NCI-H1092 (cell line): ENCODE results near the gene HHLA2.
"Not testable (repeated sequence)": the region's sequence is repeated elsewhere in the genome, so short reads cannot be mapped to it uniquely, and the experiment has no call there.

Experiments
- DNase-seq: peaks from one replicate; lab custom pipeline; 2025; lab: John Stamatoyannopoulos, UW

The HHLA2 gene, protein sequence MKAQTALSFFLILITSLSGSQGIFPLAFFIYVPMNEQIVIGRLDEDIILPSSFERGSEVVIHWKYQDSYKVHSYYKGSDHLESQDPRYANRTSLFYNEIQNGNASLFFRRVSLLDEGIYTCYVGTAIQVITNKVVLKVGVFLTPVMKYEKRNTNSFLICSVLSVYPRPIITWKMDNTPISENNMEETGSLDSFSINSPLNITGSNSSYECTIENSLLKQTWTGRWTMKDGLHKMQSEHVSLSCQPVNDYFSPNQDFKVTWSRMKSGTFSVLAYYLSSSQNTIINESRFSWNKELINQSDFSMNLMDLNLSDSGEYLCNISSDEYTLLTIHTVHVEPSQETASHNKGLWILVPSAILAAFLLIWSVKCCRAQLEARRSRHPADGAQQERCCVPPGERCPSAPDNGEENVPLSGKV

DNA sequence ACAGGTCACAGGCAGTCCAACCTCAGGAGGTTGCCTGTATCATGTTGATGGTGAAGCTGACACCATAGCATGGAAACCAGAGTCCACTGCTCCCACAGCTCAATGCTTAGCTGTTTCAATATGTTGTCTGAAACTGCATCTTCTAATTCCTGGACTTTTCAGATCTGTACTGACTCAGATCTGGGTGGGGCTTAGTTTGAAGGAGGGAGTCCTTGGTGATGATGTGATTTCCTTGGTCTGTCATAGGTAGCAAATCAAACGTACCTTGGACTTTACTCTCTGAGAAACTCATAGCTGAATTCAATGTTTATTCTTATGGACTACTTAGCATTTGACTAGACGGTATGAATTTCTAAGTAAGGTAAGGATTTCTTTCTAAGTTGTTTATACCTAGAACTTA is at the start of gene HHLA2:
TSS of gene HHLA2 (plus strand) at position 310 of the 400 bp plus-strand sequence. CDS start 55,266 bp downstream, outside the sequence.
- DNase-seq = no peak

DNA sequence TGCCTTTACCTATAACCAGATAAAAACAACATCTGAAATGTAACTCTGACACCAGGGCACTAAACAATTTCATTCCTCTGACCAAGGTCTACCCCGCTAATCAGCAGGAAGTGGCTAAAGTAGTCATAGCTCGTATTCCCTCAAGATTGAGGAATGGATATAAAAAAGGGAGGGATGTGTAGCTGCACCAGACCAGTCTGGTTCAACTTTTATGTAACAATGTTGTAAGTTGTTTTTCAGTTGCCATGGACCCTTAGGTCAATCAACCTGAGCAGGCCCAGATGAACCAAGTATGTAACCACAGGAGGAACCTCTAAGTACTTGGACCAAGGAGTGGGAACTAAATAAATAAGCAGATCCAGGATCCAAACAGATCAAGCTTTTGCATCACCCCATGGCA is 45.7 kb upstream of the HHLA2 start:
- no peak for DNase-seq

DNA sequence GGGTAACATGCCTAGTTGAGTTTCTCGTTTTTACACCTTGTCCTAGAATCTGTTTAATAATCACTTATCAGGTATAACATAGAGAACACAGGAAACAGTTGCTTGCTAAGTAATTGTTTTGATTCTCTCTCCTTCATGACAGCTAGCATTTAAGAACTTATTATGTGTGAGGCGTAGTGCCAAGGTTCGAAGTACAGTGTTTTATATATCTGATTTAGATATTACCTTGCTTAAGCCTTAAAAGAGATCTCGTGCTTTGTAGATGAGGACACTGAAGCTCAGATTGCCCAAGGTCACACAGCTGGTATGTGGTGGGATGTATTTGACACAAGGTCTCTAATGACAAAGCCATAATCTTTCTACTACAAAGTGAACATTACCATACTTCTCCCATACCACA is 45.1 kb upstream of the HHLA2 start:
- no peak for DNase-seq

DNA sequence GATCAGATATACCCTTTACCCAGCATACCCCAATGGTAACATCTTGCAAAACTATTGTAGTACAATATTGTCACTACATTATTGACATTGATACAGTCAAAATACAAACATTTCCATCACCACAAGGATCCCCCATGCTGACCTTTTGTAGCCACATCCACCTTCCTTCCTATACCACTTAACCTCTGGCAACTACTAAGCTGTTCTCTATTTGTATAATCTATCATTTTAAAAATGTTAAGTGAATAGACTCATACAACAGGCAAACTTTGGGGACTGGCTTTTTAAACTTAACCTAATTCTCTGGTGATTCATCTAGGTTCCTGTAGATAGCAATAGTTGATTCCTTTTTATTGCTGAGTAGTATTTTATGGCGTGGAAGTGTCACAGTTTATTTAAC is 44.5 kb upstream of the HHLA2 start:
- no peak for DNase-seq

DNA sequence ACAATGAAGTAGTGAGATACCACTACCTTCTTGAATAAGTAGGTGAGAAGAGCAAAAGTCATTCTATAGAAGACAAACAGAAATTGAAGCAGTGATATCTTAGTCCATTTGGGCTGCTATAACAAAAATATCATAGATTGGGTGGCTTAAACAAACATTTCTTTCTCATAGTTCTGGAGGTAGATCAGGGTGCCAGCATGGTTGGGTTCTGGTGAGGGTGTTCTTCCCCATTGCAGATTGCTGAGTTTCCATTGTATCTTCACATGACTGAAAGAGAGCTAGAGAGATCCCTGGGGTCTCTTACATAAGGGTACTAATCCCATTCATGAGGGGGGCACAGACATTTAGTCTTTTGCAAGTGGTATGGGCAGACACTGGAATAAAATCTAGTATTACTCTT is 41.2 kb upstream of the HHLA2 start:
- DNase-seq = no peak

DNA sequence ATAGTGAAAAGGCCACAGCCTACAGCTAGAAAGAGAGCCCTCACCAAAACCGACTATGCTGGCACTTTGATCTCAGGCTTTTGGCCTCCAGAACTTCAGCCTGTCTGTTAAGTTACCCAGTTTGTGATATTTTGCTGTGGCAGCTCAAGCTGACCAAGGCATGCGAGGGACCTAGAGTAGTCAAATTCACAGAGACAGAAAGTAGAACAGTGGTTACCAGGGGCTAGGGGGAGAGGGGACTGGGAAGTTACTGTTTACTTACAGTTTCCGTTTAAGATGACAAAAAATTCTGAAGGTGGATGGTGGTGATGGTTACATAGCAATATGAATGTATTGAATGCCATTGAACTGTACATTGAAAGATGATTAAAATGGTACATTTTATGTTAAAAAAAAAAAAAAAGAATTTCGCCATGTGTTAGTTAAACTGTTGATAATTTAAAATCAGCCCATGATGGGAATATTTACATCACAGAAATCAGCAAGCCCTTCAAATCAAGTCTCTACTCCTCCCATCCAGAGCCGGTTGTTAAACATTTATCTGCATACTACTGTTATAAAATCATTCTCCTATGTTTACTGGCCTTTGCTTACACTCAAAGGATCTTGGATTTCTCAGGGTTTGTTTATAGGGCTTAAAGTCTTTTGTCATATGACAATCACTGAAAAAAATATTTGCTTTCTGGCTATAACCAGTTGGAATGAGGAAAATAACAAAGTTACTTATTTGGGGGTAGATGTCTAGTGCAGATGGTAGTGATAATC is 31.6 kb upstream of the HHLA2 start:
- DNase-seq = not testable (repeated sequence)

DNA sequence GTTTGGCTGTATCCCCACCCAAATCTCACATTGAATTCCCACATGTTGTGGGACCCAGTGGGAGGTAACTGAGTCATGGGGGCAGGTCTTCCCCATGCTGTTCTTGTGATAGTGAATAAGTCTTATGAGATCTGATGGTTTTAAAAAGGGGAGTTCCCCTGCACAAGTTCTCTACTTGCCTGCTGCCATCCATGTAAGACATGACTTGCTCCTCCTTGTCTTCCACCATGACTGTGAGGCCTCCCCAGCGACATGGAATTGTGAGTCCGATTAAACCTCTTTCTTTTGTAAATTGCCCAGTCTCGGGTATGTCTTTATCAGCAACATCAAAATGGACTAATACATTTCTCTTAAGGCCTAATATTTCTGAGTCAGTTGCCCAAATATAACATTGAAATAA is 28.1 kb upstream of the HHLA2 start:
- not testable (repeated sequence) for DNase-seq

DNA sequence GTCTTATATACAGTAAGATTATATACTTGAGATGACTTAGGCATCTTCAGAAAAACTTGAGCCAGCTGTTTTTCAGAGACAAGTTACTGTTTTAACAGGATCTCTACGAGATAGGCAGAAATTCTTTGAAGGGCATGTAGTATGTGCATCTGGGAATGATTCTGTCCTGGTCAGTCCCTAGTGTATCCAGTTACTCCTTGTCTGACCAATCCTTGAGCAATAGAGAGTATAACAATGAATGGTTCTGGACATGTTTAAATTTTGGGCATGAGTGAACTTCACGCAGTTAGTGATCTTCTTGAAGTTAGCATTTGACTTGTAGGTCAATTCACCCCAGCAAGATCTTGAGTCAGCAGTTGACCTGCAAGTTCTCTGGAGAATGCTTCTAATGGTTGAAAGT is 24.7 kb upstream of the HHLA2 start:
- DNase-seq = no peak

DNA sequence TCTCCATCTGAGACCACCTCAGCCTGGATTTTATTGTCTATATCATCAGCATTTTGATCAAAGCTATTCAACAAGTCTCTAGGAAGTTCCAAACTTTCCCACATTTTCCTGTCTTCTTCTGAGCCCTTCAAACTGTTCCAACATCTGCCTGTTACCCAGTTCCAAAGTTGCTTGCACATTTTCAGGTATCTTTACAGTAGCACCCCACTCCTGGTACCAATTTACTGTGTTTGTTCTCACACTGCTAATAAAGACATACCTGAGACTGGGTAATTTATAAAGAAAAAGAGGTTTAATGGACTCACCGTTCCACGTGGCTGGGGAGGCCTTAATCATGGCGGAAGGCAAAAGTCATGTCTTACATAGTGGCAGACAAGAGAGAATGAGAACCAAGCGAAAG is 17.3 kb upstream of the HHLA2 start:
- not testable (repeated sequence) for DNase-seq

DNA sequence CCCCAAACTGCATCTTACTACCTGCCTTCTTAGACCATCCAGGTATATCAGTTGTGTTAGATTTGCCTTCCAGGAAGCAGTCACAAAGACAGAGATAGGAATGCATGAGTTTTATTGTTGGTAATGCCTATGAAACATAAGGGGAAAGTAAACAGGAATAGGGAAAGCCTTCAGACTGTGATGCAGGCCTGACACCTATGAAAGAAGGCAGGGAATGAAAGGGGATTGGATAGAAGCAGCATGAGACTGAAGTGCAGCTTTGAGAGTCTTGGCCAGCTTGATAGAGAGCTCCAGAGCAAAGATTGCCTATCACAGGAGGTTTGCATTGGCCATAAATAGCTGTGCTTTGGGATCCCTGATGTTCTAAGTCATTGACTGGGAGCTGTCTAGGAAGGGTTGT is 15.9 kb upstream of the HHLA2 start:
- DNase-seq = no peak

DNA sequence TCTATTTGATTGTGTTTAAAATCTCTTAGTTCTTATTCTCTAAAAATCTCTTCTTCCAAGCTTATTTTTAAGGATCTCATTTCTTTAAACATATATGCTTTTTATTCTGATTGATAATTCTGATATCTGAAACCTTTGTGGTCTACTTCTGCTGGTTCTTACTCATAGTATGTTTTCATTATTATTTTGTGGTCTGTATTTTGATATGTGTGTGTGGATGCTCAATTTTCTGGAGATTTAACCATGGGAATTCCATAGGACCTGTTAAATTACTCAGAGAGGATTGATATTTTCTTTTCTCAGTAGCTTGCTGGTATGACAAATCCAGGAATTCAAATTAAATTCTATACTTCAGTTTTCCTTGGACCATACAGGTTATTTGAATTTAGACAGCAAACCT is 14.7 kb upstream of the HHLA2 start:
- DNase-seq = no peak

DNA sequence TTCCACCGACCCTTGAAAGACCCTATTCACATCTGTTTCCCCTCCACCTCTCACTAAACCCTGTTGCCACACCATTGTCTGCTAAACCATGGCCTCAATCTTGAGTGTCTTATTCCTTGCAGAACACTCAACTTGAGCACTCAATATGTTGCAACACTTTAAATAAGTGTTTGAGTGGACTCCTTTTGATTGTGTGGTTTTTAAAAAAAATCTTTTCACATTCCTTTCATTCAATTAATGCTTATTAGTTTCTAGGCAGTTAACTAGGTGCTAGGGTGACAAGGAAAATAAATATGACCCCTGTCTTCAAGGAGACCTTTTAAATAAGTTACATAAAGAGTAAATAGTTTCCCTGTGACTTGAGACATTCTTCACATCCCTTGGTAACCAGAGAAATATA is 13.3 kb upstream of the HHLA2 start:
- DNase-seq = no peak

DNA sequence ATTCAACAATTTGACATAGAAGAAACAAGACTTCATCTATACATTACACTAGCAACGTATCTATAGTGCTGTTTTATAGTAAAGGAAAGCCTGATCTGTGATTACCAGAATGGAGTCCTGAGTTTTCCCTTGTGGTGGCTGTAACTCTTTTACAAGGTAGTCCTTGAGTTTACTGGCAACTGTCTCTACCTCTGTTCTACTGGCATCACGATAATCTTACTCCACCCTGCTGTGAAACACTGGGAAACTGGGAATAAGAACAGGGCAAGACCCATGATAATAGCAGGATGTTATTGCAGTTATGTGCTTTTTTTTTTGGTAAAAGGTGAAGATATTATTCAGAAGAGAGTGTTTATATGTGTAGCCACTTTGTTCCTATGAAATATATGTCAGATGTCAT is 12.4 kb upstream of the HHLA2 start:
- DNase-seq = no peak

DNA sequence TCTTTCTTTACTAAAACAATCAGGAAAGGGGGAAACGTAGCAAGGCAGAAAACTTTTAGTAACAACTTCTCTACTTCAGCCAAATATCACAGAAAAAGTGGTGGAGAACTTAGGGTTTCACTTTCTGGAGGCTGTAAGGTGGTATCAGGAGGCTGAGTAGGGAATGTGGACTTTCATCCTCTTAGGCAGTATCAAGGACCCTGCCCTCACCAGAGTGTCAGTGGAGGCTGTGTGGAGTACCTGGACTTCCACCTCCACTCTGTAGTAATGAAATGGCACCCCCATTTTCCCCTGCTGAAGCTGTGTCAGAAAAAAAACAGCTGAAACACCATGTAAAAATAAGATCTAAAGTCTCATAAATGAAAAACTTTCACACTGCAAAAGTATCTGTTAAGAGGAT is 11.2 kb upstream of the HHLA2 start:
- no peak for DNase-seq

DNA sequence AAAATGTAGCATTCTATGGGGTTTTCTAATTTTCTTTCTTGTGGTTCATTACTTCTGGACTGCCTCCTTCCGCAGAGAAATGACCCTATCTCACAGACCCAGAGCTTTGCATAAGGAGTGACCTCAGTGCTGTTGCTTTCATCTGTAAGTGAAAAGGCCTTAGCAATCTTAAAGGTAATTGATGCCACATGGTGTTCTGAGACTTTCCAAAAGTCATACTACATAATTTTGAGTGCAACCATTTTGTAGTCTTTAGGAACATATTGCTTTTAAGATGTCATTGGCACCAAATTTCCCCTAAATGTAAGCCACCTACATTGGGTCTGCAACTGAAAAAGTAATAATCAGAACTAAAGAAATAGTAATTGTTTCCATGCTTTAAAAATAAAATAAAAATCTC is 9.2 kb upstream of the HHLA2 start:
- no peak for DNase-seq

DNA sequence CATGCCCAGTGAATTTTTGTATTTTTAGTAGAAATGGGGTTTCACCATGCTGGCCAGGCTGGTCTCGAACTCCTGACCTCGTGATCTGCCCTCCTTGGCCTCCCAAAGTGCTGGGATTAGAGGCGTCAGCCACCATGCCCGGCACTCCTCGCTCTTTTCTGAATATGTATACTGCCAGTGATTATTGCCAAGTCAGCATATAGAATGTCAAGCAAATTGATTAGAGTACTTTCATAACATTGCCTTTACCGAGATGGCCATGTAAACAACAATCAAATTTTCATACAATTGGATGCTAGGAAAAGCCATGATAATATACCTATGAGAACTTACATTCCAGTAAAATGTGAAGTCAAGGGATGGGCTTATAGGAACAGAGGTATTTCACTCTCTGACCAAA is 8.2 kb upstream of the HHLA2 start:
- not testable (repeated sequence) for DNase-seq

DNA sequence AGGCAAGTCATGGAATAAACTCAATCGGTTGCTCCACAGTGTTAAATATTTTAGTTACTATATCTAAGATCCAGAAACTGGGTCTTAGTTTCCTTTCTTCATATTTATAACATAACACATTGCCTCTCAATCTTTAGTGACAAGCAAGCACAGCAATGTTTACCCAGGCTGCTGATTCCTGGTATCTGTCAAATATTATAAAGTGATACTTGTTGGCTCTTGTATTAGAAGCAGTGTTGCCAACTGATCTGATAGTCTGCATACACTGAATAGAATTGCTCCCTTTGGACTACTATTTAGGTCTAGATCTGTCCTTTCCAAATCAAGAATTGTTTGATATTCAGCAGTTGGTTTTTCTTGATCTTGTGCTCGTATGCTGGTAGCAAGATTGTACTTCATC is 7.2 kb upstream of the HHLA2 start:
- no peak for DNase-seq

DNA sequence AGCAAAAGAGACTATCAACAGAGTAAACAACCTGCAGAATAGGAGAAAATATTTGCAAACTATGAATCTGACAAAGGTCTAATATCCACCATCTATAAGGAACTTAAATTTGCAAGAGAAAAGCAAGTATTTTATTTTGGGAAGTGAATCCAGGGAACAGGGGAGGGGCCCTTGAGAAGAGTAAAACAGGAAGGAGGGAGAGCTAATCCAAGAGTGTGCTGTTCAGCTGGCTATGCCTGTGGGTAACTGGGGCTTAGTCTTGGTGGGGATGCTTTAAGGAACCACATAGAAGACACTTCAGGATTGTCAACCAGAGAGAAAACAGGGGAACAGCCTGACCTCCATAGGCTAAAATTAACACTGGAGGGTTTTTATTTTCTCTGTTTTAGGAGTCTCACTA is 3.9 kb upstream of the HHLA2 start:
- DNase-seq = no peak

DNA sequence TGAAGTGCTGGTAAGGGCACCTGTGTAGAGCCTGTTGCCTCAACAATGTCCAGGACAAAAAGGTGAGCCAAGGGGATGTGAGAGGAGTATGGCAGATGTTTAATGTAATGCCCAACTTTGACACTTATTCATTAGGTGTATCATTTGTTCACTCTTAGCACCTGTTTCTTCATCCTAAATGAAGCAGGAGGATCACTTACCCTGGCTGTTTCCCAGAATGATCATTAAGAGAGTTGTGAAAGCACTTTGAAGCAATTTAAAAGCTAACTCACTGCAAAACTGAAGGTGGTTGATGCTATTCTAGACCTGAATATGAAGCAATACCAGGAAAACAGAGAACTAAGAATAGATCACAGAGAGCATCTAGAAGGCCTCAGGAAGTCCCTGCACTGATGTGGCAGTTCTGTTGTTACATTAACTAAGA is 3.4 kb upstream of the HHLA2 start:
- DNase-seq = no peak

DNA sequence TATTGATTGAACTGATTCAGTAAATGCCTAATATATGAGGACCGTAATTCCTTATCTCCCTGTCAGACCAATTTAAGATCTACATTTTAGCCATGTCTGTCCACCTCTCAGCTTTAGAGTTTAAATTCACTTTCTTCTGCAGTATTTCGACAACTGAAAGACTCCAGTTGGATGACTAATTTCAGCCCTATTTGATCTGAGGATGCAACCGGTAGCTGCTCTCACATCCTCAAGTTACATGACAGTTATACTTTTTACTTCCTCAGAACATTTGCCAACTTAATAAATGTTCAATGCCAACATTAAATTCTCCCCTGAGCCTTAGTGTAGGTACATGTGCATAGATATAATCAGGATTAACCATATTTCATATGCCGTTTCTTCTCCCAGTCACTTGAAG is 2.5 kb upstream of the HHLA2 start:
- no peak for DNase-seq

DNA sequence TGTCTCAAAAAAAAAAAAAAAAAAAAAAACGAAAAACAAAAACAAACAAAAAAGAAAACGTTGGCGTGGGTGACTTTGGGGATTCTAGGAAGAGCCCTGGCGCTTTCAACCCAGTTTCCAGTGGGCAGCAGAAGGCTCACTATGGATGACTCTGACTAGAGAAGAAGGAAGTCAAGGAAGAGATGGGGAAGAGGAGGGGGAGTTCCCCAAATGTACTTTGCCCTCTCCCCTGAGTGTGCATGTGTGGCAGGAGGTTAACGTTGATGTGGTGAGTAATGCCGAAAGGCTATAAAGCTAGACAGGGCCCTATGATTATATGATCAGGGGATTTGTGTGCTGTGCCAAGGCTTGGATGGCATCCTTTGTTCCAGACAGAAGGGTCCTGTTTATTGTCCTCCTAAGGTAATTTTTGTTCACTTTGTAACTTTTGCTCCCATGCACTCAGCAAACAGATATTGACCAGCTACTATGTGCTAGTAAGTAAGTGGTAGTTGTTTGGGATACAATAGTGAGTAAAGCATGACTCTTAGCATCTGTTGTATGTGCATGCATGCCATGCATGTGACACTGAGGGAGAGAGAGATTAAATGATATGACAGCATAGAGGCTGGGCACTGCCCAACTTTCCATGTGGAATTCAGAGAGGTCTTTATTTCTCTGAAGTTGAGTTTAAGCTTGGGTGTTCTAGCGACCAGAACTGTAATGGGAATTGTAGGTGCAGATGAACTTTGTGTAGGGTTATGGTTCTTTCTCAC is 750 bp upstream of the HHLA2 start:
- no peak for DNase-seq

DNA sequence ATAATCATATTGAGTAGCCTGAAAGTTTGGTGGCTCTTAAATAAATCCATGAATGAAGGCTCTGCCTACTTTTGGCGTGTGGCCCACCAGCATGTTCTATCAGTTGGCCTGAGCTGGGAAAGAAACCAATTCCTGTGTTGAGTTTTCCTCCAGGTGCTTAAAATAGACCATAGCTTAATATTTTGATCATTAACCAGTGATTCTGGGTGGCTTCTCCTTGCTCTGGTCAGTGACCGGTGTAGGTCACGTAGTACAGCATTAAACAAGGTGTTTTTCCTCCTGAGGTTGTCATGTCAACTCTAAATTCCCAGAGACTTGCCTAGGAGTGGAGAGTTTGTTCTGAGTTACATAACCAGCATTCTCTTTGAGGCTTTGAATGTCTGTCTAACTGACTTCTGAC is 1.3 kb downstream of the HHLA2 start:
- DNase-seq = no peak

DNA sequence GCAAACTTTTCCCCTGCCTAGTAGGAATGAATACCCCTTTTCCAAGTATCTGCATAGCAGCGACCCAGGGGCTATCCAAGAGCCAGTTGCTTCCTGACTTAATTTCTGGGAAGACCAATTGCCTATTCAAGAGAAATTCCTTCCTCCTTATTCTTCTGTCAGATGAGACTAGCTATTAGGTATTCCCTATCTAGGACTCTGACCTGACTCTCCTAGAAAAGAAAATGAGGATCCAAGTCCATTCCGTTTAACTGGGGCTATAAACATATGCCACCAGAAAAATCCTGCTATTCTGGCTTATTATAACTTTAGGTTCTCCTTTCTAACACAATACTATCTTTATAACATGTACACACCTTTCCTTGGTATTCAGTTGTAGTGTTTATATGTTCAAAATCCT is 1.7 kb downstream of the HHLA2 start:
- no peak for DNase-seq
